ENCODE measurements around the gene PEMT. TPM values are rescaled to one million over a fixed set of nuclear protein-coding genes. Genes with fewer than 3 reads are reported as not detected.

PEMT gene
- total RNA-seq, 2 donors from 2014 or later, result 16.9 to 23.8 TPM

DNA sequence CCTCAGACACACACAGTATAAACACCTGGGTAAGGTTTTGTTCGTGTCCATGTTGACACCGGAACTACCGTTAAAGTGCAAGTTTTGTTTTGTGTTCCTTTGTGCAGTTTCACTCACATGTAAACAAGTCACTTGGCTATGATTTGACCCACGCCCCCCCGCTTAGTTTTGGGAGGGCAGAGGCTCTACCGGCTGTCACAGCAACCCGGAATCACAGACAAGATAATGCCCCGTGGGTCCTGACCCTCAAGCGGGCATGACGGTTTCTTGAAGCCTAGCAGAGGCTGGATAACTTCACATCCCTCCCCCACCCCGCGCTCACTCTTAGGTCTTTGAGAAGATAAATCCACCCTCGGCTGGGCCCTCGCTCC is 97.0 kb downstream of the PEMT start:
- Histone ChIP-seq H3K9ac (ENCODE audit: low read depth in 2 of 2, low read length in 2 of 2) (peak overlapping the region in 1 of 2 donors; percentile 81), H3K4me1 (peaks cover 14% of the 10 kb centered on the region), H3K36me3 (no peaks in the 10 kb centered on the region), H3K27ac (peak overlapping the region; percentile 10), H3K27me3 (peaks cover 8% of the 10 kb centered on the region), H3K4me3 (peak overlapping the region; percentile 46), H3K9me3 (no peaks in the 10 kb centered on the region)
- intact Hi-C loops (cut with DNase I), result loop anchor here (10.0 kb wide), 1 partner anchor 150 kb away; no protein-coding TSS in a partner anchor
- TF ChIP-seq, protein P1, sequence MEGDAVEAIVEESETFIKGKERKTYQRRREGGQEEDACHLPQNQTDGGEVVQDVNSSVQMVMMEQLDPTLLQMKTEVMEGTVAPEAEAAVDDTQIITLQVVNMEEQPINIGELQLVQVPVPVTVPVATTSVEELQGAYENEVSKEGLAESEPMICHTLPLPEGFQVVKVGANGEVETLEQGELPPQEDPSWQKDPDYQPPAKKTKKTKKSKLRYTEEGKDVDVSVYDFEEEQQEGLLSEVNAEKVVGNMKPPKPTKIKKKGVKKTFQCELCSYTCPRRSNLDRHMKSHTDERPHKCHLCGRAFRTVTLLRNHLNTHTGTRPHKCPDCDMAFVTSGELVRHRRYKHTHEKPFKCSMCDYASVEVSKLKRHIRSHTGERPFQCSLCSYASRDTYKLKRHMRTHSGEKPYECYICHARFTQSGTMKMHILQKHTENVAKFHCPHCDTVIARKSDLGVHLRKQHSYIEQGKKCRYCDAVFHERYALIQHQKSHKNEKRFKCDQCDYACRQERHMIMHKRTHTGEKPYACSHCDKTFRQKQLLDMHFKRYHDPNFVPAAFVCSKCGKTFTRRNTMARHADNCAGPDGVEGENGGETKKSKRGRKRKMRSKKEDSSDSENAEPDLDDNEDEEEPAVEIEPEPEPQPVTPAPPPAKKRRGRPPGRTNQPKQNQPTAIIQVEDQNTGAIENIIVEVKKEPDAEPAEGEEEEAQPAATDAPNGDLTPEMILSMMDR (IDR thresholded peaks at IDR 0.05), result no peak
- DNase-seq, result no peak

DNA sequence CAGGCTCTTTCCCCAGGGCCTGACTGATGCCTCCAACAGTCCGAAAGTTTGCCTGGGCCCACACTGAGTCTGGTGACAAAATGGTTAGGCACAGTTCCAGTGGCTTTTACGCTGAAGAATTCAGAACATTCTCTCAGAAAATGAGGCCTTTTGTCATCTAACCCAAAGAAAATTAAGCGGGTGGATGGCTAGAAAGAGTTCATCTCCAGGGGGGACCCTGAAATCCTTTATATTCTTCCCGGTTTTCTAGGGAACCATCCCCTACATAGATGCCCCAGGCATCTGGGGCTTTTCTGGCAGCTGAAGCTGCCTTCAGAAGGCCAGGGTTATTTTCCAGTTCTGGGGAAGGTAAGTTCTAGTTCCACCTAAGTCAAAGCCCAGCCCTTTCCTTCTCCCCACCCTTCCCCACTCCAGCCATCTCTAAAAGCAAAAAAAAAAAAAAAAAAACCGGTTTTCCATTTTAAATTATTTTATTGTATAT is 97.5 kb downstream of the PEMT start:
- H3K27ac ChIP-seq, result peak overlapping the region; percentile 34
- H3K9me3 ChIP-seq, result no peaks in the 10 kb centered on the region
- intact Hi-C loops (cut with DNase I), result loop anchor here (10.0 kb wide), 1 partner anchor 151 kb away; no protein-coding TSS in a partner anchor
- no peak for DNase-seq
- no peak overlapping the region for H3K4me3 ChIP-seq
- peaks cover 8% of the 10 kb centered on the region for H3K27me3 ChIP-seq
- TF ChIP-seq, protein P1 (IDR thresholded peaks at IDR 0.05), result no peak
- H3K4me1 ChIP-seq, result peaks cover 14% of the 10 kb centered on the region
- no peaks in the 10 kb centered on the region for H3K36me3 ChIP-seq
- H3K9ac ChIP-seq (ENCODE audit: low read depth in 2 of 2, low read length in 2 of 2), result peak overlapping the region in 1 of 2 donors; percentile 67

DNA sequence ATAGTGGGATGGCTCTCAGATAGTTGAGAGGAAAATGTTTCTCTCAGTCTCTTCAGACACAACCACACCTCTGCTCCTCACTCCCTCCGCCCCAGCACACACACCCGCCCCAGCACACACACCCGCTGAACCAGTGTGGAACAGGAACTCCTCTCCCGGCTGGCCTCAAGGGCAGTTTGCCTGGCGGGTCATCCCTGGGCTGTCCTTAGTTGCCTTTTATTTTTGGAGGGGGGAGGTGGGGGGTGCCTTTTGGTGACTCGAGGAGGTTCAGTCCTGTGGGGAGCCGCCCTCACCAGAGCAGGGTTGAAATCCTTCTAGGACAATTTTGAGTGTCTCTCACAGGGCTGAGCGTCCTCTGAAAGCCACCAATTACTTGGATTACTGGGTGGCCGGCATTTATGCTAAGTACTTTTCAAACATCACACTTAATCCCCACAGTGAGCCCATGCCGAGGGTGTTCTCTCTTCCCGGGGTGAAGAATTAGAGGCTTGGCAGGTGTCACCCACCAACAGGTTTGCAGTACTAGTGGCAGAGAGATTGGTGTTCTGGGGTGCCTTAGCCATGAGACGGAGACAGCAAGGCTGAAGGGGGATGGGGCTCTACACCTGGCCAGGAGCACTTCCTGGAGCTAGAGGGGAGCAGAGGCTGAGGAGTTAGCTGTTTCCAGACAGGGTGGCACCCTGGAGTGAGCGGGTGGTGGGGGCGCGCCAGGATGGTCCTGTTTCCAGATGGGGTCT is 98.1 kb downstream of the PEMT start:
- peaks cover 8% of the 10 kb centered on the region for H3K27me3 ChIP-seq
- TF ChIP-seq, protein P1 (IDR thresholded peaks at IDR 0.05), result no peak
- intact Hi-C loops (cut with DNase I), result loop anchor here (10.0 kb wide), 1 partner anchor 151 kb away; no protein-coding TSS in a partner anchor

DNA sequence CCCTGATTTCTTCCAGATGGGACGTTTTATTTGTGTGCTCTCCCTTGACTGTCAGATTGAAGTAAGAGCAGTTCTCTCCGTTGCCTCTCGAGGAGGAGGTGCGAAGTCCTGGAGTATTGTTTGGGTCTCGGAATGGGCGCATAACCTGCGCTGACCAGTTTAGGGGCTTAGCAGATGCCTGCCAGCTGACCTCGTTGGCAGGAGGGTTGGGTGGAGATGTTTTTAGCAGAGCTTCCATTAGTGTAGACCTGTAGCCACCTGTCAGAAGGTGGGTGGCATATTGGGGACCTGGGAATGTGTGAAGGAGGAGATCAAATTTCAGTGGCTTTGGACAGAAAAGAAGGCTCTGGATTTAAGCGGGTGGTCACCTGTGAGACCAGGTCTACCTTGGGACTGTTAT is 98.9 kb downstream of the PEMT start:
- TF ChIP-seq, protein P1 (IDR thresholded peaks at IDR 0.05), result no peak
- Histone ChIP-seq H3K27me3 (peaks cover 8% of the 10 kb centered on the region), H3K9me3 (no peaks in the 10 kb centered on the region), H3K4me1 (peaks cover 14% of the 10 kb centered on the region), H3K36me3 (no peaks in the 10 kb centered on the region), H3K9ac (ENCODE audit: low read depth in 2 of 2, low read length in 2 of 2) (no peak overlapping the region), H3K27ac (no peak overlapping the region), H3K4me3 (no peak overlapping the region)
- DNase-seq, result no peak
- intact Hi-C loops (cut with DNase I), result loop anchor here (10.0 kb wide), 1 partner anchor 152 kb away; no protein-coding TSS in a partner anchor

More for the DNA sequence above, 98.1 kb downstream of the PEMT start:
- peak overlapping the region in 1 of 2 donors; percentile 67 for H3K9ac ChIP-seq (ENCODE audit: low read depth in 2 of 2, low read length in 2 of 2)
- H3K27ac ChIP-seq, result peak overlapping the region; percentile 34
- no peaks in the 10 kb centered on the region for H3K36me3 ChIP-seq
- no peak overlapping the region for H3K4me3 ChIP-seq
- DNase-seq, result peak; percentile 60
- no peaks in the 10 kb centered on the region for H3K9me3 ChIP-seq
- peaks cover 14% of the 10 kb centered on the region for H3K4me1 ChIP-seq

DNA sequence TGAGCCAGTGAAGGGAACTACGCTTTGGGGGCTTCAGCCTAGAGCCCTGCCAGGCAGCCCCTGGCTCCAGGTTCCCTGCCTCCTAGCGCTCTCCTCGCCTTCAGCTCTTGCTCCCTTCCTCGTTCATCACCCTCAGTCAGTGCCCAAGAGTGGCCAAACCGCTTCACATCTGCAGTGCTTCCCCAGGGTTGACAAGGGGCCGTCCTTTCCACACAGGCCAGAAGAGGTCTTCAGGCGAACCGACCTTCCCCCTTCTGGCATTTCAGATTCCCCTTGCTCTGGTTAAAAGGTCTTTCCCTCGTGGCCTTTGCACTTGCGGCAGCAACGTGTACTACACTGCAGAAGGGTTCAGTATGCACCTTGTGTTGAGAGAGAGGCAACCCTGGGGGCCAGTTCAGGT is 99.4 kb downstream of the PEMT start:
- TF ChIP-seq, protein P1 (IDR thresholded peaks at IDR 0.05), result no peak
- Histone ChIP-seq H3K27ac (no peak overlapping the region), H3K9me3 (no peaks in the 10 kb centered on the region), H3K4me3 (no peak overlapping the region), H3K9ac (ENCODE audit: low read depth in 2 of 2, low read length in 2 of 2) (no peak overlapping the region), H3K27me3 (peaks cover 8% of the 10 kb centered on the region), H3K36me3 (no peaks in the 10 kb centered on the region), H3K4me1 (peaks cover 14% of the 10 kb centered on the region)
- DNase-seq, result no peak
- intact Hi-C loops (cut with DNase I), result loop anchor here (10.0 kb wide), 1 partner anchor 153 kb away; no protein-coding TSS in a partner anchor
